ENCODE measurements around the gene ZFC3H1.

- no peak for TF ChIP-seq CTCF (IDR thresholded peaks at IDR 0.05)
- TF ChIP-seq POLR2A (IDR thresholded peaks at IDR 0.05), result no peak
These were observed 41.3 kb upstream of the ZFC3H1 start for GRCh38 chr12:71704920-71705319.
